HepG2 (cell line): ENCODE measurements around the gene SH3D21. TPM values are rescaled to one million over a fixed set of nuclear protein-coding genes. Genes with fewer than 3 reads are reported as not detected.

Experiments
- AKNA ChIP-seq: sonication (generic); formaldehyde crosslinking; IDR thresholded peaks from 2 replicates; pipeline ENCODE4 v1.4.0; 2020; ENCODE audit warnings: missing genetic modification reagents, borderline replicate concordance
- BRCA1 ChIP-seq: sonication (generic); formaldehyde crosslinking; IDR thresholded peaks from 2 replicates; pipeline ENCODE4 v1.4.0; 2020; ENCODE audit warnings: missing genetic modification reagents
- BRD4 ChIP-seq: sonication (generic); formaldehyde crosslinking; IDR thresholded peaks from 2 replicates; pipeline ENCODE4 v1.4.0; 2020; ENCODE audit warnings: missing genetic modification reagents
- DZIP1 ChIP-seq: sonication (generic); formaldehyde crosslinking; IDR thresholded peaks from 2 replicates; pipeline ENCODE4 v1.5.0; 2020; ENCODE audit warnings: mild to moderate bottlenecking, missing genetic modification reagents
- ERF ChIP-seq: IDR thresholded peaks from 2 replicates; pipeline ENCODE4 v1.6.1; 2018; ENCODE audit warnings: missing biosample characterization, missing genetic modification reagents
- FLYWCH1 ChIP-seq: sonication (generic); formaldehyde crosslinking; IDR thresholded peaks from 2 replicates; pipeline ENCODE4 v1.8.1; 2023; ENCODE audit warnings: mild to moderate bottlenecking, missing genetic modification reagents
- FOXM1 ChIP-seq: sonication (generic); formaldehyde crosslinking; IDR thresholded peaks from 2 replicates; pipeline ENCODE4 v1.5.0; 2020; ENCODE audit warnings: missing genetic modification reagents
- HCFC1 ChIP-seq: fragments of 150-350 bp; IDR thresholded peaks from 2 replicates; pipeline ENCODE4 v1.6.1; 2014; ENCODE audit warnings: low read depth, low read length
- KAT2B ChIP-seq: fragments of 150-350 bp; IDR thresholded peaks from 2 replicates; pipeline ENCODE4 v1.6.1; 2014; ENCODE audit warnings: low read depth, low read length, borderline replicate concordance
- KLF11 ChIP-seq: IDR thresholded peaks from 2 replicates; pipeline ENCODE4 v1.6.1; 2016; ENCODE audit warnings: missing compliant biosample characterization
- MEF2D ChIP-seq: sonication (generic); formaldehyde crosslinking; IDR thresholded peaks from 2 replicates; pipeline ENCODE4 v1.5.1; 2020; ENCODE audit warnings: mild to moderate bottlenecking, missing genetic modification reagents
- REXO4 ChIP-seq: sonication (generic); formaldehyde crosslinking; IDR thresholded peaks from 2 replicates; pipeline ENCODE4 v1.8.0; 2022; ENCODE audit warnings: missing genetic modification reagents, mild to moderate bottlenecking, borderline replicate concordance
- ZC3H4 ChIP-seq: sonication (generic); formaldehyde crosslinking; IDR thresholded peaks from 2 replicates; pipeline ENCODE4 v1.4.0; 2020; ENCODE audit warnings: missing genetic modification reagents, borderline replicate concordance
- ZFP36L1 ChIP-seq: sonication (generic); formaldehyde crosslinking; IDR thresholded peaks from 2 replicates; pipeline ENCODE4 v1.8.0; 2022; ENCODE audit warnings: mild to moderate bottlenecking, missing genetic modification reagents, moderate library complexity
- ZFP36L2 ChIP-seq: sonication (generic); formaldehyde crosslinking; IDR thresholded peaks from 2 replicates; pipeline ENCODE4 v1.4.0; 2020; ENCODE audit warnings: missing genetic modification reagents
- ZIK1 ChIP-seq: sonication (generic); formaldehyde crosslinking; IDR thresholded peaks from 2 replicates; pipeline ENCODE4 v1.5.0; 2020; ENCODE audit warnings: mild to moderate bottlenecking, low read depth, missing genetic modification reagents, borderline replicate concordance
- ZNF136 ChIP-seq: sonication (generic); formaldehyde crosslinking; IDR thresholded peaks from 2 replicates; pipeline ENCODE4 v1.8.1; 2022; ENCODE audit warnings: low read depth, mild to moderate bottlenecking, moderate library complexity, missing genetic modification reagents
- ZNF530 ChIP-seq: sonication (generic); formaldehyde crosslinking; IDR thresholded peaks from 2 replicates; pipeline ENCODE4 v1.5.0; 2020; ENCODE audit warnings: low read depth, mild to moderate bottlenecking, missing genetic modification reagents
- ZNF574 ChIP-seq: sonication (generic); formaldehyde crosslinking; IDR thresholded peaks from 2 replicates; pipeline ENCODE4 v1.4.0; 2020; ENCODE audit warnings: missing genetic modification reagents
- polyA plus RNA-seq, 8 experiments: library from polyadenylated mRNA; depleted of rRNA in 3 of 8; stranded (reverse) in 7 of 8; unstranded in 1 of 8; fragments of >200 nt; fragmentation: Illumina TruSeq in 4 of 8; extraction: Trizol in 4 of 8; gene quantifications; 2 replicates each; pipeline versions ENCODE4 v1.2.1 to v1.2.3, GENCODE V29; 2011 to 2016; ENCODE audit warnings: low read depth in 4 of 8, missing spikeins in 1 of 8, mixed read lengths in 1 of 8; ENCODE audit not compliant: insufficient read depth in 1 of 8
- total RNA-seq, 5 experiments: library from RNA; depleted of rRNA; stranded (reverse); fragments of >200 nt; fragmentation: Illumina TruSeq; extraction: Trizol; gene quantifications; 2 replicates each; pipeline ENCODE4 v1.2.3, GENCODE V29; 2016; ENCODE audit warnings: low read depth in 1 of 5

SH3D21 gene
- total and polyA plus RNA-seq, 2 of the 13 experiments (the other 11 are each of a cell fraction or from before 2014, with no cell fraction given): 5.1 to 8.6 TPM

- TF ChIP-seq DZIP1: no peak
- peak; percentile 23; the same call in 1 of the 2 replicates for TF ChIP-seq ZFP36L1 (CRISPR knock-in tag)
- TF ChIP-seq ZNF530: no peak
- TF ChIP-seq FOXM1: no peak
- TF ChIP-seq REXO4 (CRISPR knock-in tag): no peak
- TF ChIP-seq MEF2D (CRISPR knock-in tag): no peak
- no peak for TF ChIP-seq HCFC1
- no peak; the same call in 1 of the 2 replicates for TF ChIP-seq ZNF136 (CRISPR knock-in tag)
- TF ChIP-seq FLYWCH1 (CRISPR knock-in tag): 0 out of 2 replicates have a peak, but pooled peaks have one; percentile 29
- peak; percentile 55; the same call in 1 of the 2 replicates for TF ChIP-seq ZNF574 (CRISPR knock-in tag)
- 0 out of 2 replicates have a peak, but pooled peaks have one; percentile 29 for TF ChIP-seq BRD4 (CRISPR knock-in tag)
- no peak; the same call in 1 of the 2 replicates for TF ChIP-seq ZIK1
- no peak for TF ChIP-seq BRCA1 (CRISPR knock-in tag)
- no peak for TF ChIP-seq ZC3H4 (CRISPR knock-in tag)
- TF ChIP-seq ZFP36L2 (CRISPR knock-in tag): no peak
- TF ChIP-seq AKNA (CRISPR knock-in tag): no peak; the same call in 1 of the 2 replicates
- TF ChIP-seq ERF: peak; percentile 28; the same call in 1 of the 2 replicates
- no peak for TF ChIP-seq KLF11 (CRISPR knock-in tag)
- no peak for TF ChIP-seq KAT2B
Measured at GRCh38 chr1:36306210-36306901, at the start of gene SH3D21 (continued).
